Measurements from ENCODE around the gene ACAP2.
"Not testable (repeated sequence)": the region's sequence is repeated elsewhere in the genome, so short reads cannot be mapped to it uniquely, and the experiment has no call there.

The ACAP2 gene

DNA sequence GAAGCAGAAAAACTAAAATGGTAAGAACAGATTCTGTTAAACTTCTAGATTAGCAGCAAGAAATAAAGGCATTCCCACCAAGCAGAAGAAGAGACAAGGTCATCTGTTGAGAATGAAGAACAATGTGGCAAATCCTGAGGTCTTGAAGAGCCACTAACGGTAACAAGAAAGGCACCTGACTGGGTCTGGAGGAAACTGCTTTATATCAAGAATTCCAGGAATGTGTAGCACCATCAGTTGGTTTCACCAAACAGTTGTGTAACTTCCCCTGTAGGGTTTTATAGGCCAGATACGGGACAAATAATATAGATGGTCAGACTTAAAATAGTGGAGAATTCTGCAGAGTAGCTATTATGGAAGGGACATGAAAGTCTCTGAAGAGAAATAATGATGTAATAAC lies 57.3 kb downstream of the ACAP2 start:
- TF ChIP-seq, protein P1, sequence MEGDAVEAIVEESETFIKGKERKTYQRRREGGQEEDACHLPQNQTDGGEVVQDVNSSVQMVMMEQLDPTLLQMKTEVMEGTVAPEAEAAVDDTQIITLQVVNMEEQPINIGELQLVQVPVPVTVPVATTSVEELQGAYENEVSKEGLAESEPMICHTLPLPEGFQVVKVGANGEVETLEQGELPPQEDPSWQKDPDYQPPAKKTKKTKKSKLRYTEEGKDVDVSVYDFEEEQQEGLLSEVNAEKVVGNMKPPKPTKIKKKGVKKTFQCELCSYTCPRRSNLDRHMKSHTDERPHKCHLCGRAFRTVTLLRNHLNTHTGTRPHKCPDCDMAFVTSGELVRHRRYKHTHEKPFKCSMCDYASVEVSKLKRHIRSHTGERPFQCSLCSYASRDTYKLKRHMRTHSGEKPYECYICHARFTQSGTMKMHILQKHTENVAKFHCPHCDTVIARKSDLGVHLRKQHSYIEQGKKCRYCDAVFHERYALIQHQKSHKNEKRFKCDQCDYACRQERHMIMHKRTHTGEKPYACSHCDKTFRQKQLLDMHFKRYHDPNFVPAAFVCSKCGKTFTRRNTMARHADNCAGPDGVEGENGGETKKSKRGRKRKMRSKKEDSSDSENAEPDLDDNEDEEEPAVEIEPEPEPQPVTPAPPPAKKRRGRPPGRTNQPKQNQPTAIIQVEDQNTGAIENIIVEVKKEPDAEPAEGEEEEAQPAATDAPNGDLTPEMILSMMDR (IDR thresholded peaks at IDR 0.05; ENCODE audit: low read depth, low read length), result no peak

DNA sequence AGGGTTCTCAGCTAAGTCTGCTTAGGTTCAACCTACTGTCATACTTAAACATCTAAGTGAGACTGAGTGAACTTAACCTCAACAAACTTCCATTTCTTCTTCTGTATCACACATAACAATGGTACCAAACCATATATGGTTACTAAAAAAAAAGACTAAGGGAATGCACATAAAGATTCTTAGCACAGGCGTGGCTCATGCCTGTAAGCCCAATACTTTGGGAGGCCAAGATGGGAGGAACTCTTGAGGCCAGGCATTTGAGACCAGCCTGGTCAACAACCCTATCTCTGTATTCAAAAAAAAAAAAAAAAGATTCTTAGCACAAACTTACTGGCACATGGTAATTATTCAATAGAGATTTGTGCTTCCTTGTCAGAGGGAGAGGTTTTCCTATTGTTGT lies 57.9 kb downstream of the ACAP2 start:
- TF ChIP-seq, protein P1 (IDR thresholded peaks at IDR 0.05; ENCODE audit: low read depth, low read length), result no peak
- H3K4me3 ChIP-seq (ENCODE audit: low read depth, low read length), result no peak overlapping the region

More for the DNA sequence above, 57.3 kb downstream of the ACAP2 start:
- H3K4me3 ChIP-seq (ENCODE audit: low read depth, low read length), result no peak overlapping the region

DNA sequence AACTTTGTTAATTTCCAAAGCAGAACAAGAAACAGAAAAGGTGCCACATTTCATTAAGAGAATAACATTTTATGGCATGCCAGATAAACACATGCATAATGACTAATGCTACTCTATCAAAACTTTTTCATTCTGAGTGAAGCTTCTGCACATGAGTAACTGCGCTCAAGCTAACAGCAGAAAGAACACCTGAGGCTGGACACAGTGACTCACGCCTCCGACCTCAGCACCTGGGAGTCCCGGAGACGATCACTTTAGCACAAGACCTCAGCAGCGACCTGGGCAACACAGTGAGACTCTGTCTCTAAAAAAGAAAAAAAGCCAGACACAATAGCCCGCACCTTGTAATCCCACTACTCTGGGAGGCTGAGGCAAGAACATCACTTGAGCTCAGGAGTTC lies 70.6 kb downstream of the ACAP2 start:
- TF ChIP-seq, protein P1 (IDR thresholded peaks at IDR 0.05; ENCODE audit: low read depth, low read length), result no peak
- H3K4me3 ChIP-seq (ENCODE audit: low read depth, low read length), result no peak overlapping the region

DNA sequence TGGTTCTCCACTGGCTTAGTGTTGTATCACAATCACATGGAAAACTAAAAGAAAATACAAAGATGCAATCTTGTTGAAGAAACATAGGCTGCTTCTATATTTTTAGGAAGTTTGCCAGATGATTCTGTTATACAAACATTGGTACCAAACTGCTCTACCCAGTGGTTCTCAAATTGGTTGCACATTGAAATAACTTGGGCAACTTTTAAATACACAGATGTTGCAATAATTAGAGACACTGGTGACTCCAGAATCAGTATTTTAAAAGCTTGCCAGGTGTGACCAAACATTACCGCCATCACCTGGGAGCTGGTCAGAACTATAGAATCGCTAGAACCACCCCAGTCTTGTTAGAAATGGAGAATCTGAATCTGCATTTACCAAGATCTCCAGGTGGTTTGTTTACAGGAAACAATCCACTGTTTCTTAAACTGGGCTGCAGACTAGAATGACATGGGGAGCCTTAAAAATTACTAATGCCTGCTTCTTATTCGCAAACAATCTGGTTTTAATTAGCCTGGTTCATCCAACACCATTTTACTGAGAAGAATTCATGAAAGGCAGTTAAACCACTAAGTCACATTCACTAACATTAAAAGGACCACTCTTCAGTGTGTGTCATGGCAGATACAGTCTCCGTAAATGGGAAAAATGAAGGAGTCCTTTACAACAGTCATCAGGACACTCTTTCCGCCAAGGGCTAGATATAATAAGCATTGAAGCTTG lies 76.5 kb downstream of the ACAP2 start:
- no peak overlapping the region for H3K4me3 ChIP-seq (ENCODE audit: low read depth, low read length)
- TF ChIP-seq, protein P1 (IDR thresholded peaks at IDR 0.05; ENCODE audit: low read depth, low read length), result no peak

DNA sequence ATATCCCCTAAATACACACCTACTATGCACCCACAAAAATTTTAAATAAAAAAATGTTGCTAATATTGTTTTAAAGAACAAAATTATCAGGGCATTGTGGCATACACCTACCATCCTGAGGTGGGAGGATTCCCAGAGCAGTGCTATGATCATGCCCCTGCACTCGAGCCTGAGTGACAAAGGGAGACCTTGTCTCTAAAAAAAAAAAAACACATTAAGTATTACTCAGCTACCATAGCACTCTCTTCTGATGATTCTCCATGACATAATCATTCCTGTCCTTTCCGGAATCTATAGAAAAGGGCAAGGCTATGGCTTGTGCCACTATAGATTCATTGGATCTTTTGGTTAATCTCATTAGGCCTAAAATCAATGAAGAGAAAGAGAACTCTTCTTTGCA lies 77.4 kb downstream of the ACAP2 start:
- no peak overlapping the region for H3K4me3 ChIP-seq (ENCODE audit: low read depth, low read length)
- TF ChIP-seq, protein P1 (IDR thresholded peaks at IDR 0.05; ENCODE audit: low read depth, low read length), result no peak

DNA sequence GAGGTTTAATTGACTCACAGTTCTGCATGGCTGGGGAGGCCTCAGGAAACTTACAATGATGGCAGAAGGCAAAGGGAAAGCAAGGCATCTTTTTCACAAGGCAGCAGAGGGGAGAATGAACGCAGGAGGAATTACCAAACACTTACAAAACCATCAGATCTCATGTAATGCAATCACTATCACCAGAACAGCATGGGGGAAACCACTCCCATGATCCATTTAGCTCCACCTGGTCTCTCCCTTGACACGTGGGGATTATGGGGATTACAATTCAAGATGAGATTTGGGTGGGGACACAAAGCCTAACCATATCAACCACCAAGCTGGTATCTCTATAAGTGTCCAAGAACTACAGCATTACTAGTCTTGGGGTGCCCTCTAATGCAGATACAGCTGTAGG lies 85.0 kb downstream of the ACAP2 start:
- not testable (repeated sequence) for H3K4me3 ChIP-seq (ENCODE audit: low read depth, low read length)

DNA sequence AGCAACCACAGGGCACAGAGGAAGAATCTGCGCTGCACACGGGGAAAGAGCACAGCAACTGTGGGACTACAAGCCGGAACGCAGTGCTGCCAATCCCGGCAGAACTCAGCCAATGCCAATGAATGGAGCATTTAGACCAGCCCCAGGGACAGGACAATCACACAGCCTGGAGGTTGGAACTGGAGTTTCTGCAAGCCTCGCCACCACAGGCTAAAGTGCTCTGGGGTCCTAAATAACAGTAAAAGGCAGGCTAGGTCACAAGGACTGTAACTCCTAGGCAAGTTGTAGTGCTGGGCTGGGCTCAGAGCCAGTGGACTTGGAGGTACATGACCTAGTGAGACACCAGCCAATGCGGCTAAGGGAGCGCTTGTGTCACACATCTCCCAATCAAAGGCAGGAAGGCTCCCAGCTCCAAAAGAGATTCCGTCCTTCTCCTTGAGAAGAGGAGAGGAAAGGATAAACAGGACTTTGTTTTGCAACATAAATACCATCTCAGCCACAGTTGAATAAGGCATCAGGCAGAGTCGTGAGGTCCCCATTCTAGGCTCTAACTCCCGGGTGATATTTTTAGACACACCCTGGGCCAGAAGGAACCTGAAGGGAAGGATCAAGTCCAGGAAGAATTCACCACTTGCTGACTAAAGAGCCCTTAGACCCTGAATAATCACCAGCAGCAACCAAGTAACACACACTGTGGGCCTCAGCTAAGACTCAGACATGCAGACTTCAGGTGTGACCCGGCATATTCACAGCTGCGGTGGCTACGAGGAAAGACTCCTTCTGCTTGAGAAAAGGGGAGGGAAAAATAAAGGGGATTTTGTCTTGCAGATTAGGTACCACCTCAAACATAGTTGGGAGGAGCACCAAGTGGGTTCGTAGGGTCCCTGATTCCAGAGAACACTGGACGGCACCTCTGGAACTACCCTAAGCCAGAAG lies 86.4 kb downstream of the ACAP2 start:
- TF ChIP-seq, protein P1 (IDR thresholded peaks at IDR 0.05; ENCODE audit: low read depth, low read length), result no peak

DNA sequence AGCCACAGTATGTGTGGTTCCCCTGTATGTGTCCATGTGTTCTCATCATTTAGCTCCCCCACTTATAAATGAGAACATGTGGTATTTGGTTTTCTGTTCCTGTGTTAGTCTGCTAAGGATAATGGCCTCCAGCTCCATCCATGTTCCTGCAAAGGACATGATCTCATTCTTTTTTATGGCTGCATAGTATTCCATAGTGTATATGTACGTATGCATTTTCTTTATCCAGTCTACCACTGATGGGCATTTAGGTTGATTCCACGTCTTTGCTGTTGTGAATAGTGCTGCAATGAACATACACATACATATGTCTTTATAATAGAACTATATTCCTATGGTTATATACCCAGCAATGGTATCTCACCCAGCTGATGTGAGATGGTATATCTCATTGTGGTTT lies 88.8 kb downstream of the ACAP2 start:
- not testable (repeated sequence) for H3K4me3 ChIP-seq (ENCODE audit: low read depth, low read length)

More for the DNA sequence above, 86.4 kb downstream of the ACAP2 start:
- H3K4me3 ChIP-seq (ENCODE audit: low read depth, low read length), result no peak overlapping the region

Measured in WI38 (cell line).